EL (cell line): ENCODE measurements around the gene PRUNE2.

Experiments used
- DNase-seq: peaks from one replicate; pipeline ENCODE4 v3.0.0-alpha.2; 2016

The PRUNE2 gene

DNA sequence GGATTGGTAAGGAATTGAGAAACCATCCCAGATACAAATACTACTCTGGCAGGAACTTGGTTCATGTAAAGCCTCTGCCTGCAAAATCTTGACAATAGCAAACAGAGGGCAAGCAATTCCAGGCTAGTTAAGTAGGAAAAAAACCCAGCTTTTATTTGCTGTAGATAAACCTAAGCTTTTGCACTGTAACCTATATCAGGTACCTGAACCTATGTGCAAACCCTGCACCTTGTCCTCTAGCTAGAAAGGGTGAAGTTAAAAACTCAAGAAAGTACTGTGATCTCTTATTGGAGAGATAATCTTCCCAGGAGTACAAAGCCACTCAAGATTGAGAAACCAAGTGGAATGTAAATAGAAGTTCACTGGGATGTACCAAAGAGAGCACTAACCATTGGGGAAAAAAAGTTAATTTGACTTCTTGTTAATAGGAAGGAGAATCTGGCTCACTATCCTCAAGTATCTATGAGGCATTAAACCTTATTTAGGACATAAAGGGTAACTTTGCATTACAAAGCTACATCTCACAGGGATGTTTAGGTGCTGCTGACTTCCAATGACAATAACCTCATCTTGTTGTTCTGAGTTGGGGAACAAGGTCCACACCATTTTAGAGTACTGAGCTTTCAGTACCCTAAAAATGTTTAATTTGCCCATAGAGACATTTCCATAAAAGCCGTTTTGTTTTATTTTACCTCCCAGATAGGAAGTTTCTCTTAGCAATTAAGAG is 215.5 kb downstream of the PRUNE2 start:
- no peak for DNase-seq

DNA sequence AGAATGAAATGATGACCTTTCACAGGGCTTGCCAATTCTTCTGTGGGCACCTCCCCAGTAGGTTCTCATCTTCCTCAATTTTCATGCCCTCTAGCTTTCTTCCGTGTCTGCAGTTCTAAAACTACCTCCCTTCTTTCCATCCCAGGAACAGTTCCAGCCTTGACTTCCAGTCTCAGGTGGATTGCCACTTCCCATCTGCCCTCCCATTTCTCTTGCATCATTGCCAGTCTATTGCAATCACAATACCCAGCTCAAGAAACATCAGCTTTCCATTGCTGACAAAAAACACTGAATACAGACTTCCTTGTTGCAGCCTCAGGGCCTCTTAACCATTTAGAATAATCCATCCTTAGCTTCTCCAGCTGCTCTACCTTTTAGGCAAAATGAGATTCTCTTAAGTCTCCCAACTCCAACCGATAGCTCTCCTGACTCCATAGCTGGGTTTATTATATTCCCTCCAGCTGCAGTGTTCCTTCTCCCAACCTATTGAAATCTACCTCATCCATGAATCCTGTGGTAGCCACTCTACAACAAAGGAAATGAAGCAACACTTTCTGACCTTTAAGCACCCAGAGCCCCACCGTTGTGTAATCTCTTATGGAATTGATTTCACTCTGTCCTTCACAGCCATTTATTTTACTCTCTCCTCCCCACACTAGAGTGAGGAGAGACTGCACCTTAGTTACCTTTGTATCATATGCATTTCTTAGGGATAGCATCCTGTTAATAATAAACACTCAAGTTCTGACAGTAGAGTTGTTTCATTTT is 217.3 kb downstream of the PRUNE2 start:
- no peak for DNase-seq

- peak; percentile 79 for DNase-seq
These were observed 218.0 kb downstream of the PRUNE2 start for GRCh38 chr9:76687861-76688391.

DNA sequence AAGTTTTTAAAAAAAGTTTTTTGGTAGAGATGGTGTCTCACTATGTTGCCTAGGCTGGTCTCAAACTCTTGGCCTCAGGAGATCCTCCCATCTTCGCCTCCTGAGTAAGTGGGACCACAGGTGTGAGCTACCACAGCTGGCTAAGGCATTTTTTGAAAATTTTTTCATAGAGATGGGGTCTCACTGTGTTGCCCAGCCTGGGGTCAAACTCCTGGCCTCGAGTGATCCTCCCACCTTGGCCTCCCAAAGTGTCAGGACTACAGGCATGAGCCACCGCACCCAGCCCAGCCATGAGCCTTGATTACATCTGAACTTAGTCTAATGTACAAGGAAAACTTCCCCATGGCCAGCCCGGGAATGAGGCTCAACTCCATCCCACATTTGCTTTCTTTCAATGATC is 219.2 kb downstream of the PRUNE2 start:
- DNase-seq: no peak

- DNase-seq: no peak
These were observed 221.7 kb downstream of the PRUNE2 start for GRCh38 chr9:76684213-76684612.

DNA sequence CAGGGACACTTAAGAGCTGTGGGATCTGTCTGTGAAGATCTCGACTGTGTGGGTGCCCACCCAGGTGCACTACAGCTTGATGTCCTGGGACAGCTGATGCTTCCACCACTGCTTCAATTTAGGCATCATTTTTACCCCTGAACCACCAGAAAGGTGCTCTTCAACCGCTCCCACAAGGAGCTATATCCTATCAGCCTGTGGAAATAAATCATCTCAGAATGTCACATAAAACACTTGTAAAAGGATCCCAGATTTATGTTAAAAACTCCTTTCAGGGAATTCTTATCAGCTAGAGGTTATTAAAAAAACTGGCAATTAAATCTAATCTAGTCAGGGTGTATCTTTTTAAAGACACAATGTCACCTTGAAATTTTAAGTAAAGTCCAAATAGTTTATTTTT is 224.4 kb downstream of the PRUNE2 start:
- DNase-seq: no peak

DNA sequence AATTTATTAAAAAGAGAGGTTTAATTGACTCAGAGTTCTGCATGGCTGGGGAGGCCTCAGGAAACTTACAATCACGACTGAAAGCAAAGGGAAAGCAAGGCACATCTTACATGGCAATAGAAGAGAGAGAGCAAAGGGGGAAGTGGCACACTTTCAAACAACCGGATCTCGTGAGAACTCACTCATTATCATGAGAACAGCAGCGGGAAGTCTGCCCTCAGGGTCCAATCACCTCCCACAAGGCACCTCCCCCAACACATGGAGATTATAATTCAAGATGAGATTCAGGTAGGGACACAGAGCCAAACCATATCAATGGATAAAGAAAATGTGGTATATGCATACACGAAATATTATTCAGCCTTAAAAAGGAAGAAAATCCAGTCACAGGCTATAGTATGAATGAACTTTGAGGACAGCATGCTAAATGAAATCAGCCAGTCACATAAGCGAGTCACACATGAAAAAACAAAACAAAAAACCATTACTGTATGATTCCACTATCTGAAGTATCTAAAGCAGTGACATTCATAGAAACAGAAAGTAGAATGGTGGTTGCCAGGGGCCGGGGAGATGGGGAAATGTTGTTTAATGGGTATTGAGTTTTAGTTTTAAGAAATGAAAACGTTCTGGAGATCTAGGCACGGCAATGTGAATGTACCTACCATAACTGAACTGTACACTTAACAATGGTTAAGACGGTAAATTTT is 225.0 kb downstream of the PRUNE2 start:
- DNase-seq: peak; percentile 25

- peak; percentile 55 for DNase-seq
These were observed 228.3 kb downstream of the PRUNE2 start for GRCh38 chr9:76677481-76678055.

- no peak for DNase-seq
These were observed 229.1 kb downstream of the PRUNE2 start for GRCh38 chr9:76676857-76677256.

DNA sequence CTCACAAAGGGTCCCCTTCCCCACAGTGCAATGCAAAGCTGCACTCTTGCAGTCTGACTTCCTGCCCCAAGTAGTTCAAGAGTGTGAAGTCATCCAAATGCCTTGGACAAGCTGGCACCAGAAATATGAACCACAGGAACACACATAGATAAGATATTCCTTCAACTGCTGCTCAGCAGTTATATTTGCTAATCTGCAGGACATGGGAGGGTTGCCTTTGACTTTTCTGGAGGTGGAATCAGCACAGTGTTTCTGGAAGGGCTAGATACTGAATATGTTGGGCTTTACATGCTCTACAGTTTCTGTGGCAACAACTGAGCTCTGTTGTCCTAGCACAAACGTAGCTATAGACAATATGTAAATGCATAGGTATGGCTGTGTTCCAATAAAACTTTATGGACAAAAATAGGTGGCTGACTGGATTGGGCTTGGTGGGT is 238.4 kb downstream of the PRUNE2 start:
- DNase-seq: peak; percentile 77

- peak; percentile 44 for DNase-seq
These were observed 239.9 kb downstream of the PRUNE2 start for GRCh38 chr9:76665966-76666365.

- no peak for DNase-seq
These were observed 240.5 kb downstream of the PRUNE2 start for GRCh38 chr9:76665458-76665857.

GRCh38 chr9:76664120-76664519 is 241.8 kb downstream of the PRUNE2 start:
- DNase-seq: no peak

DNA sequence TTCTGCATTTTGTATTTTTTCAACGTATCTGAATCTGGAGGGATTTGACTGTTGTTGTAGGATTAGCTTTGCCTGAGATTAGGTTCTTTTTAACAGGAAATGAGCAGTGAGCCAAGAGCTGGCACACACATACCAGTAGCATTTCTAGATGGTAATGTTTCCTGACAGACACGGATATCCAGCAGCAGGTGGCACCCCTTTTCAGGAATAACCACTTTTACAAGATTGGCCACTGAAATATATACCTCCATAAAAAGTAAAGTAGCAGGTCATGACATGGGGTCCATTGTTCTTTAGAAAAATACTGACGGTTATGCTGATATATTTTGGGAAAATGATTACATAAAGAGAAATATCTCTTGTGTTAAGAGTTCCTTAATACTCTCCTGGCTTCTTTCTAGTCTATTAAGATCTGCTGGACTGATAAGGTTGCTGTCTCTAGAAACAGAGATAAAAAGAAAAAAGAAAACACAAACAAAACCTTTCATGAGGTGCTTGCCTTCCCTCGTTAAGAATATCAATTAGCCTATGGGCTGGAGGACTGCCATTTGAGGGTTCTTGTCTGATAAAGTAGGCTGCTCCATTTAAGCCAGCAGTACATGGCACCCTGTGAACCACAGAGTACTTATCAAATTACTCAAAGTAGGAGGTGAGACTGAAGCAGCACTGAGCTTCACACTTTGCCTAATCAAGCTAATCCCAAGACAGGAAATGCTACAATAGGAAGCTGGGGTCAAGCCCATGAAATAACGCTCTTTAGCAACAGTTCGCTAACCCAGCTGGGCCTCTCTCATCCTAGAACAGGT is 243.2 kb downstream of the PRUNE2 start:
- no peak for DNase-seq

DNA sequence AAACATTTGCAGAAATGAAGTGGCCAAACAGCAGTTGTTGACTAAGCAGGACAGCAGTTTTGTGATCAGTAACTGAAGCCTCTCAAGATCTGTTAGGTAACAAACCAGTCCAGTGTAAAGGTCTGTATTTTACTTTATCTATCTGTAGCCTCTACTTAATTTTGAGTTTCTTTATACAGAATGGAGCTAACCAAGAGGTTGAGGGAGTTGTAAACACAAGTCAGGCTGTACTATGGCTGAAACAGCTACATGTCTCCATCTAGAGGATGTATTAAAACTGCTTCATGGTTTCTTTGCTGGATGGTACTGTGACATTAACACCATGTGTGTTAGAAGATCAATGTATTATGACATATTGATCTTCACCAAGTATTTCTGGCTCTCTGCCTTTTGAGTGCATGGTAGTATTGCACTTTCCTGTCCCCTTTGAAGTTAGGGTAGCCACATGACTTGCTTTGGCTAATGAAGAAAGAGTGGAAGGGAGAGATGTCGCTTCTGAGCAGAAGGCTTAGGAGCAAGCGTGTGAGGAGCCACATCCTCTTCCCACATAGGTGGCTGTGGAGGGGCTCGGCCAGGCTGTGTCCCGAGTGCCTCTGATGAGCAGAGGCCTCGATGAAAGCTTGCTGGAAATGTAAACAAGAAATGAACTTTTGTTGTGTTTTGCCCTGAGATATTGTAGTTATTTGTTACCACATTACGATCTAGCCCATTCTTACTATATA is 247.2 kb downstream of the PRUNE2 start:
- DNase-seq: peak; percentile 59

DNA sequence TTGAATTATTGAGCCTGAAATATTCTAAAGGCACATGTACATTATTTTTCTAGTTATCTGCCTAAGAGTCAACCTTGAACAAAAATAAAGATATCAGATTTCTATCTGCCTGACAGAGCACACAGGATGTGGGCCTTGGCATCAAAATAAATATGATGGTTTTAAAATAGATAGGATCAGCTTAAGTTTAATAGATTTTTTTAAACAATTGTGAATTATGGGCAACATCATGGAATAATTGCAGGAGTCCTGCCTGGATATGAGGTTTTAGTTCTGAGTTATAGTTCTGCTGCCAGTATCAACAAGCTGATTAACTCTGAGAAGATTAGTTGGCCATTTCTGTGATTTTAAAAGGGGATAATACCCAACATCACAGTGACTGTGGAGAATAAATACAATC is 248.6 kb downstream of the PRUNE2 start:
- DNase-seq: no peak

- DNase-seq: no peak
These were observed 249.9 kb downstream of the PRUNE2 start for GRCh38 chr9:76655971-76656370.

DNA sequence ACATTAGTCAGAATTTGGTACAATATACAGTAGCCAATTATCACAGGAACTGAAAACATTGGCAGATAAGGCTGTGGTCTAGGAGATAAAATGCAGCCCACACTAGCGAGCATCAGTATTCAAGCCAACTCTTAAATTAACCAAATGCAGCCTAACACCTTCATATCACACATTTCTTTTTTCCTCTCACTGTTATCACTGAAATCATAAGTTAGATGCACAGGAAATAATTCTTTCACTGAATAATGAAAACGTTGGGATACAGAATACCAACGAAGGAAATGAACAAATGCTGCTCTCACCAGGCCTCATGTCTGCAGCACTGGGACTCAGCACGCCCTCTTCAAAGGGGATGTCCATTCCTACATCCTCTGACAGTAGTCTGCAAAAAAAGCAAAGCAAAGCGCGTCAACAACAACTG is 250.8 kb downstream of the PRUNE2 start:
- DNase-seq: peak; percentile 35

DNA sequence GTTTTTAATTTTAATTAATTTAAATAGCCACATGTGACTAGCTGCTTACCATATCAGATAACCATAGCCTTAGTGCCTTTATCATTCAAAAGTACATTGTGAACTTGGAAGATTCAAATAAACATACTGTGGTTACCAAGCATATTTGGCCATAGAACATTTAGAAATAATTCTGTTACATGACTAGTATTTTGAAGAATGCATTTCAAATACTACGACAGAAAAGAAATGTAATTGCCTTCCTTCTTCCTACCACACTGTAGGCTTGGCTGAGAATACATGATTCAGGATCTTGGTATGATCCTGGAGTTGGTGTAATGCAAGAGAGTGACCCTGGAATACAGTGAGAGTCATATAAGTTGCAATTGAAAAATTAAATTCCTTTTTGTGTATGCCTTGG is 251.3 kb downstream of the PRUNE2 start:
- peak; percentile 95 for DNase-seq

DNA sequence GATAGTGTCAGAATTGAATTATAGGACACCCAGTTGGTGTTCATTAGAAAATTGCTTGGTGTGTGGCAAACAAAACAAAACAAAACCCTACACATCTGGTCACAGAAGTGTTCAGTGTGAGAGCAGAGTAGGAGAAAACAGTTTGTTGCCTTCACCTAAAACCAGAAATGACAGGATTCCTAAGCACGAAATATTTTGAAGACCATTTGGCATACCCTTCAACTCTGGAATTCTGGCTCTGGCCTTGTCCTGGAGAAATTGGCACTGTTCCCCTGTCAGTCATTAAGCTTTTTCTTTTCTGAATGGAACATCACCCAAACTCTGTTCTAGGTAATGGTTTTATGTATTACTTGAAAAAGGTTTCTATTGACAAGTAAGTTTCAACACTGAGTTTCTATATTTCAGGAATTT is 251.9 kb downstream of the PRUNE2 start:
- DNase-seq: peak; percentile 50

GRCh38 chr9:76652894-76653293 is 253.0 kb downstream of the PRUNE2 start:
- no peak for DNase-seq
